Measurements from ENCODE around the gene DTX3.

DTX3 gene

GRCh38 chr12:57613427-57614109 is 8.9 kb downstream of the DTX3 start:
- DNase-seq = peak in 1 of 2 donors; percentile 34

DNA sequence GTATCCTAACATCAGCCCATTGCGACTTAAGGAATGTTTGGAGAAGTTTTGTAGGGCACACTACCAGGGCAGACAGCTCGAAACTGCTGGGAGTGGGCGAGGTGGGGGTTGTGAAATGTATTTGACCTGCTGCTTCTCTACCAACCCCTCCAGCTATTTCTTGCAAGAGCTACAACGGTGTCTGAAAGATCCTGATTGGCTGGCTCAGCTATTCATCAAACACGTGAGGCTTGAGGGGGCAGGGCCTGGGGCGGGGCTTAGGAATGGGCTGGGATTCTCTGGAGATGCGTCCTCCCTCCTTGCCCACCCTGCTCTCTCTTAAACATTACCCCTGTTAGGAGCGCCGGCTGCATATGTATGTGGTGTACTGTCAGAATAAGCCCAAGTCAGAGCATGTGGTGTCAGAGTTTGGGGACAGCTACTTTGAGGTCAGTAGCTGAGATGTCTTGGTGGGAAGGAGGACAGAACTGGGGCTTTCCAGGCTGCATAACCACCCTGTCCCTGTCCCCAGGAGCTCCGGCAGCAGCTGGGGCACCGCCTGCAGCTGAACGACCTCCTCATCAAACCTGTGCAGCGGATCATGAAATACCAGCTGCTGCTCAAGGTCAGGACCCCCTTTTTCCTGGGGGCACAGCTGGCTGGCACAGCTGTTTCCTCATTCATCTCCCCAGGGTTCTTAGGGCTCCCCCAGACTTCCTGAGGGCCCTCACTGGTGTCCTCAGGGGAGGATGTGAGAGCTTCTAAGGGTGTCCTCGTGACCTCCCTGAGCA is 9.7 kb downstream of the DTX3 start:
- Histone ChIP-seq H3K4me1 (peaks cover 0 to 52% (median 44%) of the 10 kb centered on the region in 4 donors), H3K4me3 (no peak overlapping the region), H3K27ac (peak overlapping the region; percentile 97 to 99), H3K27me3 (no peaks in the 10 kb centered on the region), H3K9me3 (no peaks in the 10 kb centered on the region), H3K36me3 (peaks cover 26 to 59% (median 36%) of the 10 kb centered on the region in 3 donors)
- DNase-seq = peak in 1 of 2 donors; percentile 72
- TF ChIP-seq, protein P1, sequence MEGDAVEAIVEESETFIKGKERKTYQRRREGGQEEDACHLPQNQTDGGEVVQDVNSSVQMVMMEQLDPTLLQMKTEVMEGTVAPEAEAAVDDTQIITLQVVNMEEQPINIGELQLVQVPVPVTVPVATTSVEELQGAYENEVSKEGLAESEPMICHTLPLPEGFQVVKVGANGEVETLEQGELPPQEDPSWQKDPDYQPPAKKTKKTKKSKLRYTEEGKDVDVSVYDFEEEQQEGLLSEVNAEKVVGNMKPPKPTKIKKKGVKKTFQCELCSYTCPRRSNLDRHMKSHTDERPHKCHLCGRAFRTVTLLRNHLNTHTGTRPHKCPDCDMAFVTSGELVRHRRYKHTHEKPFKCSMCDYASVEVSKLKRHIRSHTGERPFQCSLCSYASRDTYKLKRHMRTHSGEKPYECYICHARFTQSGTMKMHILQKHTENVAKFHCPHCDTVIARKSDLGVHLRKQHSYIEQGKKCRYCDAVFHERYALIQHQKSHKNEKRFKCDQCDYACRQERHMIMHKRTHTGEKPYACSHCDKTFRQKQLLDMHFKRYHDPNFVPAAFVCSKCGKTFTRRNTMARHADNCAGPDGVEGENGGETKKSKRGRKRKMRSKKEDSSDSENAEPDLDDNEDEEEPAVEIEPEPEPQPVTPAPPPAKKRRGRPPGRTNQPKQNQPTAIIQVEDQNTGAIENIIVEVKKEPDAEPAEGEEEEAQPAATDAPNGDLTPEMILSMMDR (IDR thresholded peaks at IDR 0.05) = no peak
- intact Hi-C loops (cut with DNase I; ENCODE audit: low total_unique reads) = loop anchor here (10.0 kb wide), 1 partner anchor 90 kb away; the partner anchor contains the start of genes DDIT3 and MBD6

More at GRCh38 chr12:57613427-57614109, 8.9 kb downstream of the DTX3 start:
- intact Hi-C loops (cut with DNase I; ENCODE audit: low total_unique reads) = loop anchor here (10.0 kb wide), 1 partner anchor 89 kb away; the partner anchor contains the start of genes DDIT3 and MBD6
- Histone ChIP-seq H3K27ac (peak overlapping the region; percentile 97 to 99), H3K4me3 (no peak overlapping the region), H3K36me3 (peaks cover 26 to 59% (median 36%) of the 10 kb centered on the region in 3 donors), H3K9me3 (no peaks in the 10 kb centered on the region), H3K4me1 (peaks cover 0 to 59% (median 49%) of the 10 kb centered on the region in 4 donors), H3K27me3 (no peaks in the 10 kb centered on the region)
- TF ChIP-seq, protein P1 (IDR thresholded peaks at IDR 0.05) = no peak

DNA sequence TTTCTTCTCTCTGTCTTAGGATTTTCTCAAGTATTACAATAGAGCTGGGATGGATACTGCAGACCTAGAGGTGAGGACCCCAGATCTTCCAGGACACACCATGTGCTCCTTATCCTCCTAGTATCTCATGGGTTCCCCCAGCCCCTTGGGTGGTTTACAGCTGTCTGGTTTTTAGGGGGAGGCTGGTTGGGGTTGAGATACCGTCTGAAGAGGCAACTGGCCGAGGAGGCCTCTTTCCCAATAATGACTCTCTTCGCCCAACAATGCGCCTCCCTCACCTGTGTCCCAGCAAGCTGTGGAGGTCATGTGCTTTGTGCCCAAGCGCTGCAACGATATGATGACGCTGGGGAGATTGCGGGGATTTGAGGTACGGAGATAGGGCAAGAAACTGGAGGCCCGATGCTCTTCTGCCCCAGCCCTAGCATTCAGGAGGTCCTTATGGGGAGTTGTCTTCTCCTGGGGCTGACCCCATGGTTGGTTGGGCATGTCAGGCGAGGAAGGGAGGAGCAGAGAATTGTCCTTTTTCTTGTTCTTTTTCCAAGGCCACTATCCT is 10.4 kb downstream of the DTX3 start:
- peak overlapping the region; percentile 97 to 99 for H3K27ac ChIP-seq
- H3K4me1 ChIP-seq = peaks cover 0 to 45% (median 37%) of the 10 kb centered on the region in 4 donors
- intact Hi-C loops (cut with DNase I; ENCODE audit: low total_unique reads) = loop anchor here (10.0 kb wide), 1 partner anchor 90 kb away; the partner anchor contains the start of genes DDIT3 and MBD6

DNA sequence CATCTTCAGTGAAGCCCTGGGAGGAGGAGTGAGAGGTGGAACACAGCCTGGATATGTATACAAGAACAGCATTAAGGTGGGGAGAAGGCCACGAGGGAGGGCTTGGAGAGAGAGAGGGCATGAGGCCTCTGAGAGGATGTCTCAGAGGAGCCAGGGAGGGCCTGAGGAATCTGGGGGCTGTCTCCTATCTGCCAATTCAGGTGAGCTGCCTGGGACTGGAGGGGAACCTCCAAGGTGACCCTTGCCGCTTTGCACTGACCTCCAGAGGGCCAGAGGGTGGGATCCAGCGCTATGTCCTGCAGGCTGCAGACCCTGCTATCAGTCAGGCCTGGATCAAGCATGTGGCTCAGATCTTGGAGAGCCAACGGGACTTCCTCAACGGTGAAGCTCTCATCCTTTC is 11.0 kb downstream of the DTX3 start:
- TF ChIP-seq, protein P1 (IDR thresholded peaks at IDR 0.05) = no peak
- H3K9me3 ChIP-seq = no peaks in the 10 kb centered on the region
- no peak overlapping the region for H3K4me3 ChIP-seq
- H3K27me3 ChIP-seq = peaks cover 0 to 2% of the 10 kb centered on the region in 2 donors
- peaks cover 0 to 41% (median 35%) of the 10 kb centered on the region in 4 donors for H3K4me1 ChIP-seq
- peaks cover 26 to 59% (median 36%) of the 10 kb centered on the region in 3 donors for H3K36me3 ChIP-seq
- intact Hi-C loops (cut with DNase I; ENCODE audit: low total_unique reads) = loop anchor here (10.0 kb wide), 1 partner anchor 91 kb away; the partner anchor contains the start of genes DDIT3 and MBD6
- DNase-seq = peak in 1 of 2 donors; percentile 40
- peak overlapping the region in 1 of 2 donors; percentile 36 for H3K27ac ChIP-seq

More for the DNA sequence above, 10.4 kb downstream of the DTX3 start:
- Histone ChIP-seq H3K4me3 (no peak overlapping the region), H3K36me3 (peaks cover 26 to 59% (median 36%) of the 10 kb centered on the region in 3 donors), H3K27me3 (no peaks in the 10 kb centered on the region), H3K9me3 (no peaks in the 10 kb centered on the region)
- peak in 1 of 2 donors; percentile 40 for DNase-seq
- TF ChIP-seq, protein P1 (IDR thresholded peaks at IDR 0.05) = no peak

All from tibial artery (tissue), 4 donors.